OCI-LY7 (cell line): ENCODE results near the gene SLC35A5.
"Not testable (repeated sequence)": the region's sequence is repeated elsewhere in the genome, so short reads cannot be mapped to it uniquely, and the experiment has no call there.

Experiments
- CTCF ChIP-seq: fragments of 200-600 bp; sonication (generic); conservative IDR thresholded peaks from 2 replicates; pipeline ENCODE4 v1.5.1; 2014; ENCODE audit warnings: mild to moderate bottlenecking, antibody characterized with exemption, low read length, moderate library complexity, mixed read lengths
- EZH2phosphoT487 ChIP-seq: fragments of 200-600 bp; sonication (generic); IDR thresholded peaks from 2 replicates; pipeline ENCODE4 v1.6.1; 2018; ENCODE audit warnings: low read depth, borderline replicate concordance, mild to moderate bottlenecking, mixed run types, antibody characterized with exemption, low read length, moderate library complexity, mixed read lengths

- TF ChIP-seq CTCF, EZH2phosphoT487: not testable (repeated sequence)
Measured at GRCh38 chr3:112518970-112519369, 42.9 kb upstream of the SLC35A5 start.
